Astrocyte (in vitro differentiated cells and primary cell): ENCODE results near the gene IFNA1.

Source experiments
- CTCF ChIP-seq: IDR thresholded peaks from 2 replicates; pipeline ENCODE4 v1.5.1; 2011; ENCODE audit warnings: low read depth, mild to moderate bottlenecking, inconsistent platforms, low read length, moderate library complexity; ENCODE audit not compliant: insufficient read depth
- EZH2 ChIP-seq: IDR thresholded peaks from 2 replicates; pipeline ENCODE4 v1.6.1; 2012; ENCODE audit warnings: mild to moderate bottlenecking, low read length, inconsistent platforms; ENCODE audit not compliant: insufficient read depth

GRCh38 chr9:21455320-21455719 lies 15.1 kb downstream of the IFNA1 start:
- TF ChIP-seq CTCF = peak; percentile 48
- no peak for TF ChIP-seq EZH2
